Ramos (cell line): ENCODE measurements around the gene NOTCH2.
"Not testable (repeated sequence)": the region's sequence is repeated elsewhere in the genome, so short reads cannot be mapped to it uniquely, and the experiment has no call there.

Source experiments
- in situ Hi-C: fragments of 300-500 bp; cut with MboI; formaldehyde crosslinking; loops from one replicate; pipeline ENCODE4 v1.14.3; 2022; ENCODE audit warnings: low sequenced_read_pairs; ENCODE audit not compliant: unreplicated experiment

The NOTCH2 gene

DNA sequence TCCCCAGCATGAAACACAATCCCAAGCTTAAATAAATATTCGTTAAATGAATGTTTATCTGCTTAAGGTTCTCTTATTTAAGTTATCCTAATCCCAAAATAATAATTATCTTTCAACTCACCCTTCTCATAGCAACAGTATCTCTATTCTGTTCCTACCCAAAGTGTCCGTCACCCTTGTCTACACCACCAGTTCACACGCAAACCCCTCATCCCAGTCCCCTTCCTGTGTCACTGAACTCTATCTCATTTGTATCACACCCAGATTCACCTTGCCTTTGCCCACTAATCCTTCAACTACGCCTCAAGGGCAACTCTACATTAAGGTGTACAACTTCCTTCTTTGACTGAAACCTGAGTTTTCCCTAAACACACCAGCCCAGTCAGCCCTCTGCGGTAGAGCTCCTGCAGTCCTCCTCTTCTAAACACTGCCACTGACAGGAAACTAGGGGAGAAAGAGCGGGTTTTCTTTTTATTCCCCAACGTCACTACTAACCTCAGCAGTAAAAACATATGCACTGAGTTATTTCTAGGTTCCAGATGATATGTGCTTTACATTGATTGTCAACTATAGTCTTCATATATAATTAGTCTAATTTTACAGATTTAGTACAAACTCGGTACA lies 92.2 kb downstream of the NOTCH2 start:
- in situ Hi-C loops, result not testable (repeated sequence)

DNA sequence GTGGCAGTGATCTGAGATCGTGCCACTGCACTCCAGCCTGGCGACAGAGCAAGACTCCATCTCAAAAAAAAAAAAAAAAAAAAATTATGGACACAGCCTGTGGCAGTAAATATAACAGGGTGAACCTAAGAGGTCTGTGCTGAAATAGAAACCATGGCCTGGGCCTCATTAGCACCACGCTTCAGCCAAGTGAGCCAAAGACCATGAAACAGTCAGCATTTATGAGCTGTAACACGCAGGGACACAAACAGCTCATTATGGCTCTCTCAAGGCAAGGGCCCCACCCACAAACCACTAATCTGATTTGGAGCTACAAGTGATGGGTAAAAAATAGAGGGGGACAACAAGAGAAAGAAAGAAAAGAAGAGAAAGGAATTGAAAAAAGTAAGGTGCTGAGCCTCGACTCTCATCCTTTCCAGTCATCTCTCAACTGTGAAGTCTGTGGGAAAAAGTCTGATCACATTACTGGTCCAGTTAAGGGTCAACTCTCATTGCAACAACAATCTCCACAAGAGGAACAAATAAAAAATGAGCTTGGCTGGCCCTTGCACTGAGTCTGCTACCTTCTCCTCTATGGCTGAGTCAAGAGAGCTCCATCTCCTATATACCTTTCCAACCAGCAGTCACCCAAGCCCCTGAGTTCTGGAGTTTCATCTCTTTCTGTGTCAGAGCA lies 93.7 kb downstream of the NOTCH2 start:
- in situ Hi-C loops, result not testable (repeated sequence)

DNA sequence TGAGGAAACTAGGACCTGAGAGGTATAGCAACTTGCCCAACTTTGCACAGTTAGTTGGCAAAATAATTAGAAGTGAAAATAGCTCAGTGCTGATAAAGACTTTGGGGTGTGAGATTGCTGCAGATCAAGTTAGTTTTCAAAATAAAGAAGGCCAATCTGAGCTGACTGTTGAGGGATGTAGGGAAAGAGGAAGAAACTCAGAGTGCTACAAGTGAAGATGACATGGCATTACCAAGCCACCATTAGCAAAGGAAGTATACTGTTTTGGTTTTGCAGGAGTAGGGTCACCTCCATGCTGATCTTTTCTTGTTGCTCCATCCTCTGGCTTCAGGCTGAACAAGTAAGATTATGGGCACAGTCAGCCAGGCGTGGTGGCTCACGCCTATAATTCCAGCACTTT lies 94.5 kb downstream of the NOTCH2 start:
- in situ Hi-C loops, result no loop called here

DNA sequence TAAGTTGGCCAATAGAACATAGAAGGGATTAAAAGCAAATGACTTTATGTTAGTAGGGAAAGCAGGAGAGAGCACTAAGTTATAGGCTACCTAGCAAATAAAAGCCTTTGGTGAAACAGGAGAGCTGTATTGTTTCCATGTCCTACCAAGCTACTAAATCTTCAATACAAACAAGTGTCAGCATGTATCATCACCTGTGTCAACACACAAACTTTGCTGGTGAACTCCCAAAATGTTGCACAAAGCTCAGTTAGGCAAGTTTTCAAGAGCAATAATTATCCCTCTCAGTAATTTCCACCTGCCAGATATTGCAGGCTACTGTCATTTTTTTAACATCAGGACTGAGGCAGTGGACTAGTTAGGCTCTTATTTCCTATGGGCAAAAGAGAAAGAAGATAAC lies 95.4 kb downstream of the NOTCH2 start:
- in situ Hi-C loops, result no loop called here

DNA sequence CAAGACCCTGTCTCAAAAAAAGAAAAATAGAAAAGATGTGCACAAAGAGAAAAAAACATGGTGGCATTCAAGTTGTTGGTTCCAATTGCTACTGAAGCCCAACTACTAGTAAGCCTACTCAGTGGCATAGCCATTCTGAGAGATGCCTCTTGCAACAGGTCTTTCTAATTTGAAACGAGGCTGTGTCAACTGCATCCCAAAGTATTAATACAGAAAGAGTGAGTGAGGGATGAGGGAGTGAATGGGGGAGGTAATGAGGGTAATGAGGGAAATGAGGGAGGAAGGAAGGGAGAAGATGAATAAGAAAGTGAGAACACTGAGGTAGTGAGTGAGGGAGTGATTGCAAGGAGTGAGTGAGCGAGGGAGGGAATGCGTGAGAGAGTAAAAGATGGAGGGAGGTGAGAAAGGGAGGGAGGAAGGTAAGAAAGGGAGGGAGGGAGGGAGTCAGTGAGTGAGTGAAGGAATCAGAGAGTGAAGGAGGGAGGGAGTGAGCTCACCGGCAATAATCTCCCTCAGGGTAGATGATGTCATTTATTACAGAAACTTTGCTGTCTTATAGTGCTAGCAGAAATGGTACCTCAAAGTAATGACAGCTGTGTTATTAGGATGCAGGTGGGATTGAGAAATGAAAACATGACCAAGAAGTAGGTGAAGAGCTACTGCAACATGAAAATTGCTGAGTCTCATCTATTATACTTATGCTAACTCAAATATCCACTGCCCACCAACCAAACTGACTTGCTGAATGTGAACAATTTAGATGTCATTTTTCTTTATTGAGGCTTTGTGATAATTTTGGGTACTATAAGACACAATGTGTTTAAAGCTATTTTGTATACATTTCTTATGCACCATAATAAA lies 97.5 kb downstream of the NOTCH2 start:
- in situ Hi-C loops, result no loop called here

DNA sequence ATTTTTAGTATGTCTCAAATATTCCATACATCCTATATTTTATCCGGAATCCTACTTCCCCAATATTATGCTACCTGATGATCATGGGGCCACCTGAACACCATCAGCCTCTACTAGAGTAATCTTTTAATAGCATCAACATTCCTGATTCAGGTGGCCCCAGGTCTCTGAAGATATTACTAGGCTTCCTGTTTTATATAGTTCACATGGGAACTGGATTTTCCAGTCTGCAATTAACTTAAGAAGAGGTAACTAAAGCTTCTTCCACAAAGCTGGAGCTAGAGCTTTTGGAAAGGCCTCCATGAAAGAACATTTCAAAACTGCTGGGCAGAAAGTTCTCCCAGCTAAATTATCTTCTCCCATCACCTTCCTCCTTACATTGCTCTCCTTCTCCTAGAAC lies 100.9 kb downstream of the NOTCH2 start:
- in situ Hi-C loops, result no loop called here

DNA sequence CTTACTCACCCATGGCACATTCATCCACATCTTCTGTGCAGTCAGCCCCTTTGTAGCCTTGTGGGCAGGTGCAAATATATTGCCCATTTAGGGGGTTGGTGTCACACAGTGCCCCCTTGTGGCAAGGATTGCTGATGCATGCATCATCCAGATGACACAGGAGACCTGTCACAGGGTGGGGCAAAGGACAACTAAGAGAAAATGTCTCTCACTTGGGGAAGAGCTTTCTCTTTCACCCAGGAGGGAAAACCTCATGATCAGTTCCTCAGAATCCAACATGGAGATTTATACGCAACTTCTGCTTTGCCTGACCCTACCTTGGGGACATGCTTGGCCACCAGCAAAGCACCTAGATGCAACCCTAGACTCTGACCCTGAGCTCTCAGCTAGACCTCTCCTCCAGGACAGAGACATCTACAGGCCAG lies 101.4 kb downstream of the NOTCH2 start:
- in situ Hi-C loops, result no loop called here

DNA sequence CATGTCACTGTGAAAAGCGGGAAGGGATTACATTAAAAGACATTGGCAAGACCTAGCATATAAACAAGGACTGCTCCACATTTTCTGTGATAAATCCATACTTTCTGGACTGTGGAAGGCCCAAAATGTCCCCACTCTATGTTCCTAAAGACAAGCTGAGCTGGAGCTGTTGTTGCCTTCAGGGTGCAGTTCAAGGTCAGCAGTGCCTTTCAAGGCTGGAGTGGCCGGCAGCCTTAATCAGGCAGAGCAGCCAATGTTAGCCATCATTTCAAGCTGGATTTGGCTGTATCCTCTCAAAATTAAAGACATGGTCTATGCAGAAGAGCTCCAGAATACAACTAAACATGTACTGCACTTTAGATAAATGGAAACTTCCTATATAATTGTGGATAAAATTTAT lies 102.8 kb downstream of the NOTCH2 start:
- in situ Hi-C loops, result no loop called here

DNA sequence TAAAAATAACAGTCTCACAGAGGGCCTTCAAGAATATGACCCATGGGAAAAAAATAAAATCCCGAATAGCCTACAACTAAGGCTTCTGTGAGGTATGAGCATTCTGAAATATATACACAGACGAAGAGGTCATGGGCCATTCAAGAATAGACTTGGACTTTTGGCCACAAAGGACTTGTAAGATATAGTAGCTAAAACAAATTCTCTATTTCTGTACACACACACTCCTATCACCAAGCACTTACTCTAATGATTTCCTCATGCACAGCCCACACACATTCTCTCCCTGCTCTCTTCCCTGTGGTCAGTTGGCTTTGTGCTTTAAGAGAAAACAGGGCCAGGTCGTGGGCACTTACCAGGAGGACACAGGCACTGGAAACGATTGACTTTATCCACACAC lies 103.4 kb downstream of the NOTCH2 start:
- in situ Hi-C loops, result no loop called here

DNA sequence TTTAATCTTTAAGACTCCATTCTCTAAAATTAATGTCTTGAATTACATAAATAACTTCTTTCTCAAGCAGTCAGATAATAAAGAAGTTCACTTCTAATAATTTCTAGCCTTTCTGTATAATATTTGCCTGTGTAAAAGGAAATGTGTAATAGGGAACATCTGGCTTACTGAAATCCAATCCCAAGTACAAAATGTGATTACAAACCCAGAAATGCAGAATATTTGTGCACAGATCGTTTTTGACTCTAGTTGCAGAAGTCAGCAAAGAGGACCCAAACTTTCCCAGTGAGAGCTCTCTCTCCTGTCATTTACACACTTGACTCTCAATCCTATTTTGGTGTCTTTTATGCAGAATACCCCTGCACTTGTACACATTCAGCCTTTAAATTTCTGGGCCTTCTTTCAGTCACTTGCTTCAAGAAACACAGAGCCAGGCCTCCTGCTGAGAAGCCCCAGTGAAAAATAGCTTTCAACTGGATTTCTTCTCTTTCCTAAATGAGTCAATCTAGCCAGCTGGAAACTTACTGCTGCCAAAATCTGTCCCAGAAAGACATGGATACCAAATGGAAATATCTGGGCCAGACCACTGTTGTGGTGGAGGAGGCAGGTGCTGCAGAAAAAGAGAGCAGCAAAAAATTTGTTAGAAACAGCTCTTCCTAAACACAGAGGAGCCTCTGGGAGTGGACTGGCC lies 104.6 kb downstream of the NOTCH2 start:
- in situ Hi-C loops, result no loop called here

DNA sequence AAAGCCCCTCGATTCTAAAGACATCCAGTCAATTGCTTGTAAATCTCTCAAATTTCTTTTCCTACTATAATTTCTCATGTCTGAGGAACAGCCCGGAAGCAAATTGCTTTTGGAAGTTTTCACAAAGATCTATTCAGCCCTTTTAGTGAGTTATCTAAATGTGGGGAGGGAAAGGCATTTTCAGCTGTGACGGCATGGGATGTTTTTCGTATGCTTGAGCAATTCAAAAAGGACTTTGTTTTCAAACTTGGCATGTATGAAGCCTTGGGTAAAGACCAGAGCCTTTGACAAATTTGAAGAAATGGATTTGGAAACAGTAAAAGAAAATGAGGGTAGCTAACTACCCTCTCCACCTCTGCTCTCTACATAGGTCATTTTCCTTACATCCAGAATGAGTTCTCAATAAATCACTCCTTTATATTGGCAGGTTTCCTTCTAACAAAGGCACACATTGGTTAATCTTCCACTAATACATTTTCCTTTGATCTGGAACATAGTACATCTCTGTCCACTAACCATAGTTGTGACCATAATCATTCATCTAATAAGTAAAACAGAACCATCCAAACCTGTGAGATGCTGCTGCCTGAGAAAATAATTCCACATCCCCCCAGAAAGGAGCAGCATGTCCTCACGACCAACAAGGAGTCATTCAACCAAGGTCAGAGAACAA lies 107.0 kb downstream of the NOTCH2 start:
- in situ Hi-C loops, result no loop called here

DNA sequence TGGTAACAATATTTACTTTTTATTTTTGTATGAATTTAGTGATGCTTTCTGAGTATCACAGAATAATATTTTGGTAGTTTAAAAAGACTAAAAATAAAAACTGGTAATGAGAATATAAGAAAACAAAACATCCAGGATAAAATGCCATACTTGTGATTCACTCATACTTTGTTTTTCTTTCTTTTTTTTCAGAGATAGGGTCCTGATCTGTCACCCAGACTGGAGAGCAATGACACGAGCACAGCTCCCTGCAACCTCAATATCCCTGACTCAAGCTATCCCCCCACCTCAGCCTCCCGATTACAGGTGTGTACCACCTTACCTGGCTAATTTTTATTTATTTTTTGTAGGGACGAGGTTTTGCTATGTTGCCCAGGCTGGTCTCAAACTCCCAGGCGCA lies 109.0 kb downstream of the NOTCH2 start:
- in situ Hi-C loops, result no loop called here

DNA sequence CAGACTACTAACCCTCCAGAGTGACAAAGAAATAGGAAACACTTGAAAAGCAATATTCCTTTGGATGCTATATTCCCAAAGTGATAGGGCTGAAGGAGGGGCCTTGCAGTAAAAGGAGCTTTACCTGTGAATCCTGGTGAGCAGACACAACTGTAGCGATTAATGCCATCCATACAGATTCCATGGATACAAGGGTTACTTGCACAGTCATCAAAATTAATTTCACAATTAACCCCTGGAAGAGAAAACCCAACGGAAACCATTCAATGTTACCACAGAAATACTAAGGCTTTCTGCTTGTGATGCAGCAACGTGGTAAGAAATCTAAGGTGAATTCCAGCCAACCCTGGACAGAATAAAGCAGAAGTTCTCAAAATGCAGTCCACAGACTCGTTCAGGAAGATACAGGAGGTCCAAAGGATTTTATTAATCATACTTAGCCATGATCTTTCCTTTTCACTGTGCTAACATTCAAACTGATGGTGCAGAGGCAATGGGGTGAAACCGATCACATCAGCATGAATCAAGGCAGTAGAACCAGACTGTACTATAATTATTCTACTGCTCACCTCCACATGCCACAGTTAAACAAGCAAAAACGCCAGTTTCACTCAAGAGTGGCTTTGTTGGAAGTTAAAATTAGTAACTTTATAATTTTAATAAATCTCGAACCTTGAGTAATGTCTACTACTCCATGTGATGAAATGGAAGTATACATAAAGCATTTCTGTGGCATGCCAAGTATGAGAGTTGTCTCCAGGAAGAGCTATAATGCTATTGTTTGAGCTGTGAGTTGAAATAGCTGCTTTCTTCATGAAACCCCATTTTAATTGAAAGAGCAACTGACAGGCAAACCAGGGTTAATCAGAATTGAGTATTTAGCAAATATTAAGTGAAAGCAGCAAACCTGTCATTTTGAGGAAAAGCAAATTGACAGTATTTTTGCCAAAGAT lies 109.9 kb downstream of the NOTCH2 start:
- in situ Hi-C loops, result loop anchor here (10.0 kb wide), 1 partner anchor 185 kb away; no protein-coding TSS in a partner anchor

DNA sequence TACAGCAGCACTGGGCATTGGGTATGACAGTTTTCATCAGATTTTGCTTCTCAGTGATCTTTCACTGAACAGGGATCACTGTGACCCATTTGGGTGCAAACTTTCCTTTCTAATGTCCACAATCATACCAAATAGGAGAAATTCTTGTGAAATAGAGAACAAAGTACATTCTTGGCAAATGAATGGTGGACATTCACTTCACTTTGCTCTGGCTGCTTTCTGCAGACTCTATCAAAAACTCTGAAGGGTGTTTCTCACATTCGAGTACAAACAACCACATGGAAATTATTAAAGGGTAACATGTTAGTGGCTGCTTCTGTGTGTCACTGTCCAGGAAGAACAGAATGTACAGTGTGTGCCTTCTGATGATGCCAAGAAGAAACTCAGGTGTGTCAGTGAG lies 111.2 kb downstream of the NOTCH2 start:
- in situ Hi-C loops, result loop anchor here (10.0 kb wide), 1 partner anchor 187 kb away; no protein-coding TSS in a partner anchor

DNA sequence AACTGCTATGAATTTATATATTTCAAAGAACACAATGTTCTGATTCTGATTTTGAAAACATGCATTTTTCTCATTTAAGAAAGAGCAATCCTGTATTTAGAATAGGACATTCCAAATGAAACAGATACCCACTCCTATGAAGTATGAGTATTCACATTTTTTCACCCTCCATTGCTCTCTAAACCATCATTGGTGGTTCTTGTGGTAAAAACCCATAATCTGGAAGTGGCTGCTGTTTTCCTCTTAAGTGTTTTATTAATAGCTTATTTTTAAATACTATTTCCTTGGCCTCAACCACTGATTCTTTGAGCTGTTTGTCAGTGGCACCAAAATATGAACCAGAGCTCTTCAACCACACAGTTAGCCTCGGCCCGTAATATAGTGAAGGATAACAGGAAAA lies 113.2 kb downstream of the NOTCH2 start:
- in situ Hi-C loops, result loop anchor here (10.0 kb wide), 1 partner anchor 188 kb away; no protein-coding TSS in a partner anchor

DNA sequence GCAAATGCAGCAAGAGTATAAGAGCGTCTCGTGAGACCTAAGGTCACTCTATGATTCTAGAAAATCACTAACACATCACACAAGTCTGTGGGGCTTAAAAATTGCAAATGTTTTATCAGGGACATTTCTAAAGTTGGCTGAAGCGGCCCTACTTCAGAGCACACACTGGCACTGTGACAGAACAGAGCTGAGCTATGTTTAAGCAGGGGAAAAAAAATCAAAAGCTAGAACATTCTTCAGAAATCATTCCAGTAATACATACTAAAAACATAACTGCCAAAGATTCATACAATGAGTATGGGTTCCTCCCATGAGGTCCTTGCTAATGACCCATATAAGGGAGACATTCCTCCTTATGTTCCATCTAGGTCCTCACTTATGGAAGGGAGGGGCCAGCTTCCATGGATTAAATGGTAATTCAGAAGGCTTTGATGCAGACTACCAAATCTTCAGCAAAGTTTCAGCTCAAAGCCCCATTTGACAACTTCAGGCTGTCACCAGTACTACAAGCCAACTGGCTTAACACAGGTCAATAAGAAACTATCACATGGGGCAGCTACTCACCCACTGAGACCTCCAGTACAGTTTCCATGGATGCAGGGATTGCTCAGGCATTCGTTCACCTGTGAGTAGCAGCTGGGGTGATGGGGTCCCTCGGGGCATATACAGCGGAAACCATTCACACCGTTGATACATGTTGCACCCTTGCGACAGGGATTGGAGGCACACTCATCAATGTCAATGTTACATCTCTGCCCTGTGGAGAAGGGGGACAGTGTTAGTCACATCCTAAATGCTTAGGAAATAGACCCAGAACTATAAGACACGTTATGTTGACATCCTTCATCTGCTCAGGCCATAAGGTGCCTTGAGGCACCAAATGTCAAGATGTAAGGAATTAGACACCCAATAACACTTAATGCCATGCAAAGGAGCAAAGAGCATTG lies 114.7 kb downstream of the NOTCH2 start:
- in situ Hi-C loops, result loop anchor here (10.0 kb wide), 1 partner anchor 190 kb away; no protein-coding TSS in a partner anchor

DNA sequence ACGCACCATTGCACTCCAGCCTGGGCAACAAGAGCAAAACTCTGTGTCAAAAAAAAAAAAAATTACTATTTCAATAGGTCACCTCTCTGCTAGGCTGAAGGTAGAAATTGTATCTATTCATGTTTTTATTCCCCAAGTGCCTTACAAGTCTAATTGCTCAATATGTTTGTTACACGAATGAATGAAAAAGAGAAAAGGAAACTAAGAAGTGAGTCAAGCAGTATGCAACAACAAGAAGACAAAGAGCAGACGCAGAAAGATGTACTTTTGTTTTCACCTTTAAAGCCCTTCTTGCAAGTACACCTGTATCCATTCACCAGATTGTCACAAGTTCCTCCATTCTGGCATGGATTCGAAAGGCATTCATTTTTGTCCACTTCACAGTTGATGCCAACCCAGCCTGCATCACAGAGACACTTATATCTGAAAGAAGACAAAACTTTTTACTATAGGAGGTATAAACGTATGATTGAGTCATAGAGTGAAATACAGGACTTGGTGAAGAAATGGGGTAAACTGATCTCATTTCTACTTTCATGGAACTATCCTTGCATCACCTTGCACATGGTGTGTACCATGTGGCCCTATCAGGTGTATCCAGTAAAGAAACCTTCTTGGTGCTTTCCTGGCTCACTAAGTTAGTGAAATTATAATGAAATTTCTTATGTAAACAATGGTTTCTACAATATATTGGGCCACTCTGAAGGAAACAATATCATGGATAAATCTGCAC lies 116.0 kb downstream of the NOTCH2 start:
- in situ Hi-C loops, result loop anchor here (10.0 kb wide), 1 partner anchor 191 kb away; no protein-coding TSS in a partner anchor
